Stimulated activated CD4-positive, alpha-beta T cell treated with anti-CD3 and anti-CD28 coated beads, Interleukin-12 subunit alpha, Interleukin-12 subunit beta, amount 100 ng/mL, for 4 hours (primary cell): ENCODE data around the gene NFYA.

Source experiments
- DNase-seq: peaks from one replicate; pipeline ENCODE4 v3.0.0-alpha.2; 2020

Gene NFYA

GRCh38 chr6:41122373-41122772 is 49.6 kb downstream of the NFYA start:
- no peak for DNase-seq

- DNase-seq = no peak
These were observed 50.1 kb downstream of the NFYA start for GRCh38 chr6:41122918-41123317.

- DNase-seq = no peak
These were observed 52.5 kb downstream of the NFYA start for GRCh38 chr6:41125282-41125681.

GRCh38 chr6:41132254-41132653 is 59.5 kb downstream of the NFYA start:
- DNase-seq = no peak

- DNase-seq = no peak
These were observed 62.5 kb downstream of the NFYA start for GRCh38 chr6:41135062-41135832.

- no peak for DNase-seq
These were observed 64.1 kb downstream of the NFYA start for GRCh38 chr6:41136911-41137310.

- DNase-seq = no peak
These were observed 75.1 kb downstream of the NFYA start for GRCh38 chr6:41147917-41148316.
